Lower leg skin (tissue), 3 donors: Measurements from ENCODE around the gene APMAP.
"Not testable (repeated sequence)": the region's sequence is repeated elsewhere in the genome, so short reads cannot be mapped to it uniquely, and the experiment has no call there.

Experiments used
- POLR2A ChIP-seq, 2 donors: fragments of 450-650 bp; IDR thresholded peaks; one replicate each; pipeline ENCODE4 v1.6.1; 2016 to 2017; ENCODE audit warnings: antibody characterized with exemption in 2 of 2, mild to moderate bottlenecking in 1 of 2, moderate library complexity in 1 of 2
- TF ChIP-seq, protein P1 (sequence below), 3 donors: fragments of 450-650 bp; IDR thresholded peaks; one replicate each; pipeline ENCODE4 v1.5.1; 2016; ENCODE audit warnings: antibody characterized with exemption in 3 of 3, mild to moderate bottlenecking in 3 of 3, moderate library complexity in 2 of 3

DNA sequence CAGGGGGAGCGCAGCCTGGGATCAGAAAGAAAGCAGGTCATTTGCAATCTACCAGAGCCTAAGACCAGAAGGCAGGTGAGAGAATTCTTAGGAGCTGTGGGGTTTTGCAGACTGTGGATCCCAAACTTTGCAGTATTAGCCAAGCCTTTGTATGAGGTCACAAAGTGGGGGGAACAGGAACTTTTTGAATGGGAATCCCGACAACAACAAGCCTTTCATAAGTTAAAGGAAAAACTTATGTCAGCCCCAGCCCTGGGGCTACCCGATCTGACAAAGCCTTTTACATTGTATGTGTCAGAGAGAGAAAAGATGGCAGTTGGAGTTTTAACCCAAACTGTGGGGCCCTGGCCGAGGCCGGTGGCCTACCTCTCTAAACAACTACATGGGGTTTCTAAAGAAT lies 63.3 kb downstream of the APMAP start:
- TF ChIP-seq, protein P1, sequence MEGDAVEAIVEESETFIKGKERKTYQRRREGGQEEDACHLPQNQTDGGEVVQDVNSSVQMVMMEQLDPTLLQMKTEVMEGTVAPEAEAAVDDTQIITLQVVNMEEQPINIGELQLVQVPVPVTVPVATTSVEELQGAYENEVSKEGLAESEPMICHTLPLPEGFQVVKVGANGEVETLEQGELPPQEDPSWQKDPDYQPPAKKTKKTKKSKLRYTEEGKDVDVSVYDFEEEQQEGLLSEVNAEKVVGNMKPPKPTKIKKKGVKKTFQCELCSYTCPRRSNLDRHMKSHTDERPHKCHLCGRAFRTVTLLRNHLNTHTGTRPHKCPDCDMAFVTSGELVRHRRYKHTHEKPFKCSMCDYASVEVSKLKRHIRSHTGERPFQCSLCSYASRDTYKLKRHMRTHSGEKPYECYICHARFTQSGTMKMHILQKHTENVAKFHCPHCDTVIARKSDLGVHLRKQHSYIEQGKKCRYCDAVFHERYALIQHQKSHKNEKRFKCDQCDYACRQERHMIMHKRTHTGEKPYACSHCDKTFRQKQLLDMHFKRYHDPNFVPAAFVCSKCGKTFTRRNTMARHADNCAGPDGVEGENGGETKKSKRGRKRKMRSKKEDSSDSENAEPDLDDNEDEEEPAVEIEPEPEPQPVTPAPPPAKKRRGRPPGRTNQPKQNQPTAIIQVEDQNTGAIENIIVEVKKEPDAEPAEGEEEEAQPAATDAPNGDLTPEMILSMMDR (IDR thresholded peaks at IDR 0.05) = not testable (repeated sequence)
- TF ChIP-seq POLR2A (IDR thresholded peaks at IDR 0.05) = not testable (repeated sequence)
